ENCODE results near the gene SFMBT2.
"Not testable (repeated sequence)": the region's sequence is repeated elsewhere in the genome, so short reads cannot be mapped to it uniquely, and the experiment has no call there.

The SFMBT2 gene

GRCh38 chr10:7317786-7318446 lies 92.9 kb downstream of the SFMBT2 start:
- no peak for DNase-seq

- DNase-seq, result no peak
These were observed 94.0 kb downstream of the SFMBT2 start for GRCh38 chr10:7316839-7317238.

- DNase-seq, result no peak
These were observed 94.9 kb downstream of the SFMBT2 start for GRCh38 chr10:7315906-7316305.

GRCh38 chr10:7314170-7314569 lies 96.7 kb downstream of the SFMBT2 start:
- DNase-seq, result no peak

- DNase-seq, result no peak
These were observed 98.4 kb downstream of the SFMBT2 start for GRCh38 chr10:7312488-7312857.

GRCh38 chr10:7311850-7312487 lies 98.9 kb downstream of the SFMBT2 start:
- not testable (repeated sequence) for DNase-seq

- DNase-seq, result no peak
These were observed 99.5 kb downstream of the SFMBT2 start for GRCh38 chr10:7311218-7311849.

GRCh38 chr10:7310076-7310475 lies 100.8 kb downstream of the SFMBT2 start:
- no peak for DNase-seq

GRCh38 chr10:7308826-7309225 lies 102.0 kb downstream of the SFMBT2 start:
- no peak for DNase-seq

GRCh38 chr10:7306616-7307015 lies 104.2 kb downstream of the SFMBT2 start:
- no peak for DNase-seq

- peak in 1 of 2 donors; percentile 13 for DNase-seq
These were observed 104.7 kb downstream of the SFMBT2 start for GRCh38 chr10:7306147-7306546.

GRCh38 chr10:7305053-7305452 lies 105.8 kb downstream of the SFMBT2 start:
- no peak for DNase-seq

- DNase-seq, result no peak
These were observed 106.7 kb downstream of the SFMBT2 start for GRCh38 chr10:7304110-7304509.

GRCh38 chr10:7302930-7303557 lies 107.8 kb downstream of the SFMBT2 start:
- DNase-seq, result no peak

GRCh38 chr10:7302392-7302906 lies 108.4 kb downstream of the SFMBT2 start:
- no peak for DNase-seq

- DNase-seq, result no peak
These were observed 109.6 kb downstream of the SFMBT2 start for GRCh38 chr10:7301006-7301778.

- DNase-seq, result no peak
These were observed 110.4 kb downstream of the SFMBT2 start for GRCh38 chr10:7300384-7300971.

- DNase-seq, result not testable (repeated sequence)
These were observed 111.1 kb downstream of the SFMBT2 start for GRCh38 chr10:7299601-7300325.

GRCh38 chr10:7298495-7298894 lies 112.3 kb downstream of the SFMBT2 start:
- DNase-seq, result no peak

- no peak for DNase-seq
These were observed 113.7 kb downstream of the SFMBT2 start for GRCh38 chr10:7297094-7297493.

GRCh38 chr10:7296648-7297047 lies 114.2 kb downstream of the SFMBT2 start:
- DNase-seq, result no peak

- DNase-seq, result no peak
These were observed 114.8 kb downstream of the SFMBT2 start for GRCh38 chr10:7296076-7296475.
